ENCODE results near the gene NPHP4. TPM values are rescaled to one million over a fixed set of nuclear protein-coding genes. Genes with fewer than 3 reads are reported as not detected.

The NPHP4 gene
- total and polyA plus RNA-seq, 9 of the 15 experiments (the other 6 are each of a cell fraction or from before 2014, with no cell fraction given) = 0.52 to 26.2 (median 6.7) TPM

GRCh38 chr1:5949085-5949760, 43.0 kb downstream of the NPHP4 start:
- 22% methylated on average over 13 of the region's 13 CpGs for WGBS (ENCODE audit: insufficient coverage, low coverage, missing lambda C conversion rate)
- H3K27me3 ChIP-seq (ENCODE audit: control insufficient read depth in 2 of 2, insufficient read depth in 2 of 2, low read length in 2 of 2) = no peaks in the 10 kb centered on the region
- ATAC-seq (peak; percentile 91), FAIRE-seq (peak; percentile 91), DNase-seq (ENCODE audit: extremely low read depth in 1 of 4, low spot score in 3 of 4) (peak; percentile 59 to 77 (median 67))
- H3K9me1 ChIP-seq (ENCODE audit: control insufficient read depth, insufficient read depth, low read length) = peaks cover 6% of the 10 kb centered on the region
- CTCF ChIA-PET (ENCODE audit: low intra/inter-chr PET ratio) = no interaction called here
- H3K4me2 ChIP-seq (ENCODE audit: insufficient read depth, low read length) = peak overlapping the region; percentile 4; the same call in 1 of the 2 replicates
- in situ Hi-C loops (cut with MboI) = no loop called here
- BruUV-seq (replicated peaks) = no TSS peak
- 0 out of 4 replicates have a peak overlapping the region, but pooled peaks of 1 of the 2 experiments have one; percentile 29 for H3K9ac ChIP-seq (ENCODE audit: insufficient read depth in 1 of 2, low read depth in 2 of 2, low read length in 2 of 2)
- intact Hi-C loops (cut with micrococcal nuclease) = no loop called here
- POLR2A ChIA-PET = interaction anchor here (0.7 to 1.6 kb wide), 6 partner anchors 9 to 466 kb away, joined by 3 to 7 read pairs (median 3); no protein-coding TSS in a partner anchor
- H3K36me3 ChIP-seq (ENCODE audit: control insufficient read depth, insufficient read depth, low read length) = peaks cover 38% of the 10 kb centered on the region; the same call in 2 of the 3 replicates
- no peak overlapping the region for H2AFZ ChIP-seq (ENCODE audit: low read depth, low read length)
- no peaks in the 10 kb centered on the region for H3K79me2 ChIP-seq (ENCODE audit: control insufficient read depth, insufficient read depth, low read length)
- H3K4me1 ChIP-seq (replicated peaks in 1 of 2; ENCODE audit: control insufficient read depth in 2 of 2, insufficient read depth in 2 of 2, low read length in 2 of 2) = peaks cover 7 to 13% of the 10 kb centered on the region in 2 experiments; a peak in 4 of 5 replicates
- H3K9me3 ChIP-seq (replicated peaks; ENCODE audit: control insufficient read depth, insufficient read depth, low read depth, low read length) = no peaks in the 10 kb centered on the region
- no peaks in the 10 kb centered on the region for H4K20me1 ChIP-seq (replicated peaks; ENCODE audit: control insufficient read depth, insufficient read depth, low read length)
- no peak overlapping the region for H3K4me3 ChIP-seq
- H3K27ac ChIP-seq (ENCODE audit: extremely low read depth, low read depth, low read length) = no peak overlapping the region
- TF ChIP-seq PTBP1 (IDR thresholded peaks at IDR 0.05; ENCODE audit: low read depth, low read length) = no peak
- TF ChIP-seq MEIS2 (IDR thresholded peaks at IDR 0.05; ENCODE audit: partially characterized antibody) = peak; percentile 19
- TF ChIP-seq SIN3A (IDR thresholded peaks at IDR 0.05; ENCODE audit: borderline replicate concordance in 2 of 2, control insufficient read depth in 1 of 2, low read depth in 2 of 2, low read length in 2 of 2) = peak; percentile 31 to 81; a peak in 2 of 4 replicates
- TF ChIP-seq USF1 (CRISPR knock-in tag; IDR thresholded peaks at IDR 0.05) = peak; percentile 77
- peak; percentile 49; the same call in 1 of the 2 replicates for TF ChIP-seq CBFA2T3 (IDR thresholded peaks at IDR 0.05)
- TF ChIP-seq GABPA (tag; conservative IDR thresholded peaks at IDR 0.05; ENCODE audit: low read depth) = peak; percentile 42; the same call in 1 of the 2 replicates
- 0 out of 2 replicates have a peak, but pooled peaks have one; percentile 13 for TF ChIP-seq TEAD4 (IDR thresholded peaks at IDR 0.05; ENCODE audit: low read length)
- no peak for TF ChIP-seq TEAD4 (CRISPR knock-in tag; IDR thresholded peaks at IDR 0.05; ENCODE audit: borderline replicate concordance)
- TF ChIP-seq, protein P1, sequence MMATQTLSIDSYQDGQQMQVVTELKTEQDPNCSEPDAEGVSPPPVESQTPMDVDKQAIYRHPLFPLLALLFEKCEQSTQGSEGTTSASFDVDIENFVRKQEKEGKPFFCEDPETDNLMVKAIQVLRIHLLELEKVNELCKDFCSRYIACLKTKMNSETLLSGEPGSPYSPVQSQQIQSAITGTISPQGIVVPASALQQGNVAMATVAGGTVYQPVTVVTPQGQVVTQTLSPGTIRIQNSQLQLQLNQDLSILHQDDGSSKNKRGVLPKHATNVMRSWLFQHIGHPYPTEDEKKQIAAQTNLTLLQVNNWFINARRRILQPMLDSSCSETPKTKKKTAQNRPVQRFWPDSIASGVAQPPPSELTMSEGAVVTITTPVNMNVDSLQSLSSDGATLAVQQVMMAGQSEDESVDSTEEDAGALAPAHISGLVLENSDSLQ (IDR thresholded peaks at IDR 0.05) = peak; percentile 33; the same call in 1 of the 2 replicates
- no peak for TF ChIP-seq ZBED1 (IDR thresholded peaks at IDR 0.05)
- TF ChIP-seq SOX6 (IDR thresholded peaks at IDR 0.05) = peak; percentile 67
- no peak for TF ChIP-seq ZNF512 (tag; IDR thresholded peaks at IDR 0.05)
- peak; percentile 44; the same call in 1 of the 2 replicates for TF ChIP-seq FOSL1 (tag; conservative IDR thresholded peaks at IDR 0.05)
- no peak for TF ChIP-seq ZNF561 (CRISPR knock-in tag; conservative IDR thresholded peaks at IDR 0.05)
